GM23338 (cell line): ENCODE results near the gene DST. TPM values are rescaled to one million over a fixed set of nuclear protein-coding genes. Genes with fewer than 3 reads are reported as not detected.

Source experiments
- ATAC-seq: fragments of 200-7000 bp; cut with Tn5 transposase; 3 replicates; pipeline ENCODE4 v1.9.1; 2020
- DNase-seq: peaks from one replicate; pipeline ENCODE4 v3.0.0-alpha.2; 2015; ENCODE audit warnings: low spot score
- H2AFZ ChIP-seq: fragments of 200-600 bp; sonication (generic); 2 replicates; pipeline ENCODE4 v1.8.0; 2016; ENCODE audit warnings: antibody characterized with exemption, mild to moderate bottlenecking, moderate library complexity
- H3F3A ChIP-seq: fragments of 200-600 bp; sonication (generic); replicated peaks from 2 replicates; pipeline ENCODE4 v1.8.0; 2017; ENCODE audit warnings: antibody characterized with exemption, mixed run types, low read depth
- H3K27ac ChIP-seq: fragments of 200-600 bp; sonication (generic); 2 replicates; pipeline ENCODE4 v1.6.1; 2016; ENCODE audit warnings: low read depth
- H3K27me3 ChIP-seq: fragments of 200-600 bp; sonication (generic); 2 replicates; pipeline ENCODE4 v1.8.0; 2016; ENCODE audit warnings: mild to moderate bottlenecking, mixed run types, moderate library complexity; ENCODE audit not compliant: insufficient read depth
- H3K36me3 ChIP-seq: fragments of 200-600 bp; sonication (generic); 2 replicates; pipeline ENCODE4 v1.8.0; 2016; ENCODE audit warnings: mild to moderate bottlenecking; ENCODE audit not compliant: insufficient read depth
- H3K4me1 ChIP-seq: fragments of 200-600 bp; sonication (generic); 2 replicates; pipeline ENCODE4 v1.8.0; 2016; ENCODE audit warnings: mild to moderate bottlenecking, moderate library complexity; ENCODE audit not compliant: insufficient read depth
- H3K4me2 ChIP-seq: fragments of 200-600 bp; sonication (generic); 2 replicates; pipeline ENCODE4 v1.7.1; 2017; ENCODE audit warnings: mixed run types
- H3K4me3 ChIP-seq: fragments of 200-600 bp; sonication (generic); 2 replicates; pipeline ENCODE4 v1.6.1; 2016; ENCODE audit warnings: mixed run types
- H3K79me2 ChIP-seq: fragments of 200-600 bp; sonication (generic); replicated peaks from 2 replicates; pipeline ENCODE4 v1.8.0; 2017; ENCODE audit warnings: mild to moderate bottlenecking; ENCODE audit not compliant: insufficient read depth
- H3K9me2 ChIP-seq: fragments of 200-600 bp; sonication (generic); 2 replicates; pipeline ENCODE4 v1.8.0; 2017; ENCODE audit not compliant: insufficient read depth
- H4K20me1 ChIP-seq: fragments of 200-600 bp; sonication (generic); replicated peaks from 2 replicates; pipeline ENCODE4 v1.8.0; 2017; ENCODE audit warnings: mild to moderate bottlenecking; ENCODE audit not compliant: insufficient read depth
- H3K27ac Mint-ChIP-seq: 2 replicates; pipeline ENCODE4 v1.8.0; 2020; ENCODE audit warnings: inconsistent platforms, mild to moderate bottlenecking, moderate library complexity, mixed read lengths
- H3K27me3 Mint-ChIP-seq: 3 replicates; pipeline ENCODE4 v1.8.0; 2022; ENCODE audit warnings: low read depth, mild to moderate bottlenecking, moderate library complexity, mixed read lengths, inconsistent platforms; ENCODE audit not compliant: insufficient read depth, poor library complexity
- H3K36me3 Mint-ChIP-seq: 3 replicates; pipeline ENCODE4 v1.8.0; 2021; ENCODE audit warnings: low read depth, mild to moderate bottlenecking, inconsistent platforms, moderate library complexity, mixed read lengths
- H3K4me1 Mint-ChIP-seq: 3 replicates; pipeline ENCODE4 v1.8.0; 2020; ENCODE audit warnings: mild to moderate bottlenecking, inconsistent platforms, mixed read lengths
- H3K4me3 Mint-ChIP-seq: 3 replicates; pipeline ENCODE4 v1.8.0; 2021; ENCODE audit warnings: moderate library complexity, mild to moderate bottlenecking, inconsistent platforms, mixed read lengths
- H3K9me3 Mint-ChIP-seq: 3 replicates; pipeline ENCODE4 v1.8.0; 2020; ENCODE audit warnings: moderate library complexity, mild to moderate bottlenecking, inconsistent platforms, mixed read lengths
- CREB1 ChIP-seq: fragments of 250-450 bp; sonication (Bioruptor Pico); IDR thresholded peaks from 2 replicates; pipeline ENCODE4 v1.5.0; 2020; ENCODE audit warnings: low read depth, mild to moderate bottlenecking, moderate library complexity
- CTCF ChIP-seq, 2 experiments: fragments of 200-600 bp in 1 of 2; sonication (generic) in 1 of 2; conservative IDR thresholded peaks; 2 replicates each; pipeline versions ENCODE4 v1.5.1 to v1.6.1; 2016 to 2017; ENCODE audit warnings: antibody characterized with exemption in 2 of 2, low read depth in 2 of 2, mild to moderate bottlenecking in 2 of 2, moderate library complexity in 1 of 2
- ETS1 ChIP-seq: IDR thresholded peaks from 2 replicates; pipeline ENCODE4 v1.6.1; 2016; ENCODE audit warnings: antibody characterized with exemption
- EZH2 ChIP-seq: fragments of 200-600 bp; sonication (generic); IDR thresholded peaks from one replicate; pipeline ENCODE4 v1.8.0; 2017; ENCODE audit warnings: antibody characterized with exemption, mild to moderate bottlenecking, low read depth; ENCODE audit not compliant: unreplicated experiment
- EZH2phosphoT487 ChIP-seq: fragments of 200-600 bp; sonication (generic); IDR thresholded peaks from one replicate; pipeline ENCODE4 v1.8.1; 2018; ENCODE audit warnings: antibody characterized with exemption; ENCODE audit not compliant: unreplicated experiment
- JUNB ChIP-seq: IDR thresholded peaks from one replicate; pipeline ENCODE4 v1.6.1; 2016; ENCODE audit warnings: antibody characterized with exemption; ENCODE audit not compliant: unreplicated experiment
- NANOG ChIP-seq: IDR thresholded peaks from 2 replicates; pipeline ENCODE4 v1.6.1; 2016; ENCODE audit warnings: antibody characterized with exemption, borderline replicate concordance
- POLR2AphosphoS5 ChIP-seq: IDR thresholded peaks from 2 replicates; pipeline ENCODE4 v1.6.1; 2016; ENCODE audit warnings: antibody characterized with exemption, low read depth
- REST ChIP-seq: IDR thresholded peaks from one replicate; pipeline ENCODE4 v1.6.1; 2018; ENCODE audit warnings: antibody characterized with exemption; ENCODE audit not compliant: unreplicated experiment
- STAT1 ChIP-seq: IDR thresholded peaks from one replicate; pipeline ENCODE4 v1.6.1; 2016; ENCODE audit warnings: antibody characterized with exemption; ENCODE audit not compliant: unreplicated experiment
- ZNF114 ChIP-seq: fragments of 250-450 bp; sonication (Bioruptor Pico); IDR thresholded peaks from 2 replicates; pipeline ENCODE4 v1.5.0; 2020; ENCODE audit warnings: mild to moderate bottlenecking, moderate library complexity
- ZNF331 ChIP-seq: fragments of 250-450 bp; sonication (Bioruptor Pico); IDR thresholded peaks from 2 replicates; pipeline ENCODE4 v1.5.0; 2020; ENCODE audit warnings: low read depth, mild to moderate bottlenecking, moderate library complexity
- ZNF462 ChIP-seq: fragments of 250-450 bp; sonication (Bioruptor Pico); IDR thresholded peaks from 2 replicates; pipeline ENCODE4 v1.5.0; 2020; ENCODE audit warnings: mild to moderate bottlenecking, moderate library complexity
- polyA plus RNA-seq: library from polyadenylated mRNA; unstranded; fragments of >200 nt; fragmentation: Nextera tagmentation; extraction: Ambion mirVana; gene quantifications from 2 replicates; pipeline ENCODE4 v1.2.1, GENCODE V29; 2016
- total RNA-seq: library from RNA; depleted of rRNA; stranded (reverse); fragments of >200 nt; shearing (Covaris generic); gene quantifications from 2 replicates; pipeline ENCODE4 v1.2.3, GENCODE V29; 2014

The DST gene
- total and polyA plus RNA-seq, 2 experiments from 2014 or later = 88.7 to 188 TPM

- no peaks in the 10 kb centered on the region for H4K20me1 ChIP-seq
- no peak for TF ChIP-seq EZH2phosphoT487
- no peak for TF ChIP-seq REST
- no peak for TF ChIP-seq POLR2AphosphoS5
- no peak for TF ChIP-seq CTCF (conservative IDR thresholded peaks at IDR 0.05; ENCODE audit: low read depth in 2 of 2)
- no peak for TF ChIP-seq ZNF114 (CRISPR knock-in tag)
- TF ChIP-seq ZNF462 (CRISPR knock-in tag) = no peak
- TF ChIP-seq ETS1 = no peak
- no peak for TF ChIP-seq NANOG
- no peak for TF ChIP-seq STAT1
- TF ChIP-seq CREB1 (CRISPR knock-in tag) = no peak
- TF ChIP-seq EZH2 = no peak
- no peak for TF ChIP-seq ZNF331 (CRISPR knock-in tag)
- TF ChIP-seq JUNB = no peak
- Mint-ChIP-seq H3K4me1 (no peaks in the 10 kb centered on the region), H3K9me3 (no peaks in the 10 kb centered on the region), H3K36me3 (no peaks in the 10 kb centered on the region), H3K27me3 (no peaks in the 10 kb centered on the region), H3K4me3 (no peak overlapping the region), H3K27ac (no peak overlapping the region)
- H3K36me3 ChIP-seq = no peaks in the 10 kb centered on the region
- no peaks in the 10 kb centered on the region for H3K4me1 ChIP-seq
- H3K4me3 ChIP-seq = no peak overlapping the region
- no peak overlapping the region for H2AFZ ChIP-seq
- no peak overlapping the region for H3K4me2 ChIP-seq
- H3K27ac ChIP-seq = no peak overlapping the region
- H3F3A ChIP-seq = no peaks in the 10 kb centered on the region
- DNase-seq (no peak), ATAC-seq (no peak)
- H3K9me2 ChIP-seq = peaks cover 1% of the 10 kb centered on the region; the same call in 1 of the 2 replicates
- no peaks in the 10 kb centered on the region for H3K79me2 ChIP-seq
- no peaks in the 10 kb centered on the region for H3K27me3 ChIP-seq
These were observed 196.9 kb downstream of the DST start for GRCh38 chr6:56445818-56446217.
